IMR-90 (cell line): Measurements from ENCODE around the gene MGME1. TPM values are rescaled to one million over a fixed set of nuclear protein-coding genes. Genes with fewer than 3 reads are reported as not detected.

Experiments
- ATAC-seq: fragments of 200-7000 bp; cut with Tn5 transposase; 2 replicates; pipeline ENCODE4 v1.9.1; 2020; ENCODE audit warnings: low read depth, mild to moderate bottlenecking, moderate library complexity
- BruUV-seq: library from RNA; stranded (reverse); fragments of 400-500 nt; replicated peaks from 2 replicates; lab custom pipeline; 2021; lab: Mats Ljungman, UMichigan
- CTCF ChIA-PET: fragments of 300-600 bp; formaldehyde crosslinking; extraction: SDS; loops from one replicate; lab custom pipeline; 2021; ENCODE audit warnings: antibody characterized with exemption; lab: Yijun Ruan, JAX
- POLR2A ChIA-PET: fragments of 300-600 bp; sonication (Branson Sonifier 250); formaldehyde crosslinking; loops from one replicate; lab custom pipeline; 2022; ENCODE audit warnings: antibody characterized with exemption; ENCODE audit not compliant: unreplicated experiment; lab: Charles Lee
- DNase-seq: peaks from one replicate; pipeline ENCODE4 v3.0.0; 2013
- H2AFZ ChIP-seq: replicated peaks from 2 replicates; pipeline ENCODE3; 2013; ENCODE audit warnings: low read length, mild to moderate bottlenecking; ENCODE audit not compliant: poor library complexity
- H2AK5ac ChIP-seq: 2 replicates; pipeline ENCODE4 v1.6.1; 2013; ENCODE audit warnings: low read depth, low read length, inconsistent platforms
- H2AK9ac ChIP-seq: replicated peaks from 2 replicates; pipeline ENCODE3; 2013; ENCODE audit warnings: mild to moderate bottlenecking, low read depth, low read length, moderate library complexity; ENCODE audit not compliant: poor library complexity
- H2BK120ac ChIP-seq: 2 replicates; pipeline ENCODE4 v1.6.1; 2013; ENCODE audit warnings: low read depth, low read length, inconsistent platforms
- H2BK15ac ChIP-seq: 3 replicates; pipeline ENCODE4 v1.6.1; 2013; ENCODE audit warnings: low read depth, low read length, inconsistent platforms
- H2BK20ac ChIP-seq: 2 replicates; pipeline ENCODE4 v1.6.1; 2013; ENCODE audit warnings: low read depth, mild to moderate bottlenecking, inconsistent platforms, low read length, moderate library complexity
- H2BK5ac ChIP-seq: 2 replicates; pipeline ENCODE4 v1.6.1; 2013; ENCODE audit warnings: mild to moderate bottlenecking, low read depth, low read length, inconsistent platforms; ENCODE audit not compliant: poor library complexity, severe bottlenecking
- H3K14ac ChIP-seq: replicated peaks from 2 replicates; pipeline ENCODE4 v1.6.1; 2013; ENCODE audit warnings: low read depth, low read length, inconsistent platforms
- H3K18ac ChIP-seq: 2 replicates; pipeline ENCODE4 v1.6.1; 2013; ENCODE audit warnings: low read depth, low read length, control low read depth
- H3K23ac ChIP-seq: 2 replicates; pipeline ENCODE4 v1.6.1; 2013; ENCODE audit warnings: low read depth, low read length, inconsistent platforms
- H3K27ac ChIP-seq: 2 replicates; pipeline ENCODE4 v1.5.1; 2013; ENCODE audit warnings: mild to moderate bottlenecking, control low read depth, low read length; ENCODE audit not compliant: insufficient read depth
- H3K27me3 ChIP-seq: 2 replicates; pipeline ENCODE4 v1.6.1; 2013; ENCODE audit warnings: low read length; ENCODE audit not compliant: control insufficient read depth, insufficient read depth
- H3K36me3 ChIP-seq: 2 replicates; pipeline ENCODE4 v1.6.1; 2013; ENCODE audit warnings: low read length, mixed read lengths; ENCODE audit not compliant: control insufficient read depth, insufficient read depth
- H3K4ac ChIP-seq: 2 replicates; pipeline ENCODE4 v1.6.1; 2013; ENCODE audit warnings: low read depth, low read length, inconsistent platforms
- H3K4me1 ChIP-seq: 2 replicates; pipeline ENCODE4 v1.6.1; 2013; ENCODE audit warnings: low read length, mixed read lengths; ENCODE audit not compliant: control insufficient read depth, insufficient read depth
- H3K4me2 ChIP-seq: 2 replicates; pipeline ENCODE4 v1.6.1; 2013; ENCODE audit warnings: low read depth, mild to moderate bottlenecking, control low read depth, low read length, moderate library complexity
- H3K4me3 ChIP-seq: 2 replicates; pipeline ENCODE4 v1.5.1; 2013; ENCODE audit warnings: low read depth, mild to moderate bottlenecking, control low read depth, low read length, moderate library complexity; ENCODE audit not compliant: insufficient read depth
- H3K56ac ChIP-seq: 2 replicates; pipeline ENCODE4 v1.6.1; 2013; ENCODE audit warnings: low read length, inconsistent platforms; ENCODE audit not compliant: insufficient read depth; ENCODE audit errors: extremely low read depth
- H3K79me1 ChIP-seq, 2 experiments: 2 replicates each; pipeline ENCODE4 v1.6.1; 2013; ENCODE audit warnings: low read length in 2 of 2, inconsistent platforms in 1 of 2, low read depth in 1 of 2
- H3K9ac ChIP-seq: 2 replicates; pipeline ENCODE4 v1.6.1; 2013; ENCODE audit warnings: low read depth, low read length, control low read depth
- H3K9me1 ChIP-seq: 2 replicates; pipeline ENCODE4 v1.6.1; 2013; ENCODE audit warnings: low read length, inconsistent platforms; ENCODE audit not compliant: insufficient read depth
- H3K9me3 ChIP-seq: 2 replicates; pipeline ENCODE4 v1.6.1; 2013; ENCODE audit warnings: low read length; ENCODE audit not compliant: control insufficient read depth, insufficient read depth
- H4K20me1 ChIP-seq: 2 replicates; pipeline ENCODE4 v1.6.1; 2013; ENCODE audit warnings: low read length, inconsistent platforms; ENCODE audit not compliant: insufficient read depth
- H4K5ac ChIP-seq: 2 replicates; pipeline ENCODE4 v1.6.1; 2013; ENCODE audit warnings: mild to moderate bottlenecking, low read depth, low read length, control low read depth
- H4K8ac ChIP-seq, 2 experiments: 2 replicates each; pipeline ENCODE4 v1.6.1; 2013; ENCODE audit warnings: low read depth in 2 of 2, low read length in 2 of 2, control low read depth in 1 of 2, inconsistent platforms in 1 of 2
- H4K91ac ChIP-seq: 2 replicates; pipeline ENCODE4 v1.6.1; 2013; ENCODE audit warnings: low read depth, low read length, inconsistent platforms; ENCODE audit not compliant: insufficient read depth
- BHLHE40 ChIP-seq: fragments of 150-350 bp; IDR thresholded peaks from 2 replicates; pipeline ENCODE4 v1.6.1; 2016; ENCODE audit warnings: mild to moderate bottlenecking, low read depth, low read length
- CEBPB ChIP-seq: IDR thresholded peaks from 2 replicates; pipeline ENCODE4 v1.6.1; 2012; ENCODE audit warnings: low read depth, low read length, improper control_type of control experiment
- CHD1 ChIP-seq: IDR thresholded peaks from 2 replicates; pipeline ENCODE4 v1.6.1; 2012; ENCODE audit warnings: low read depth, low read length, improper control_type of control experiment
- MAFK ChIP-seq: IDR thresholded peaks from 2 replicates; pipeline ENCODE4 v1.6.1; 2012; ENCODE audit warnings: low read depth, low read length, improper control_type of control experiment
- MAZ ChIP-seq: IDR thresholded peaks from 2 replicates; pipeline ENCODE4 v1.6.1; 2012; ENCODE audit warnings: low read depth, mild to moderate bottlenecking, low read length, improper control_type of control experiment, moderate library complexity, borderline replicate concordance
- MXI1 ChIP-seq: IDR thresholded peaks from 2 replicates; pipeline ENCODE4 v1.6.1; 2012; ENCODE audit warnings: low read depth, mild to moderate bottlenecking, low read length, moderate library complexity, borderline replicate concordance
- NFE2L2 ChIP-seq: fragments of 150-350 bp; IDR thresholded peaks from 2 replicates; pipeline ENCODE4 v1.6.1; 2016; ENCODE audit warnings: low read depth, mild to moderate bottlenecking, low read length
- POLR2A ChIP-seq: IDR thresholded peaks from 2 replicates; pipeline ENCODE4 v1.6.1; 2012; ENCODE audit warnings: mild to moderate bottlenecking, low read depth, low read length
- WGBS, 2 experiments: methylation state at CpG; one replicate each; pipeline versions ENCODE4 v1.1.5 to v1.1.7; 2013; ENCODE audit warnings: missing lambda C conversion rate in 2 of 2; ENCODE audit not compliant: insufficient read length in 1 of 2; ENCODE audit errors: extremely low coverage in 2 of 2; 5-methylcytosine and 5-hydroxymethylcytosine counted together
- dilution Hi-C: fragments of 300-500 bp; cut with HindIII; formaldehyde crosslinking; loops from one replicate; pipeline ENCODE4 v1.14.3; 2018; ENCODE audit warnings: low sequenced_read_pairs; ENCODE audit not compliant: unreplicated experiment
- in situ Hi-C: fragments of 300-500 bp; cut with MboI; formaldehyde crosslinking; loops from 3 replicates; pipeline ENCODE4 v1.14.3; 2019; ENCODE audit warnings: low sequenced_read_pairs, inconsistent platforms, mixed read lengths
- intact Hi-C: fragments of 100-400 bp; cut with micrococcal nuclease; formaldehyde crosslinking; loops from 2 replicates; pipeline ENCODE4 v1.10.0; 2022
- polyA plus RNA-seq, 3 experiments: library from polyadenylated mRNA; depleted of rRNA; stranded (reverse); fragments of >200 nt; gene quantifications; 2 replicates each; pipeline ENCODE4 v1.2.3, GENCODE V29; 2012; ENCODE audit warnings: low replicate concordance in 1 of 3
- total RNA-seq: library from RNA; depleted of rRNA; stranded (reverse); fragments of >200 nt; gene quantifications from 2 replicates; pipeline ENCODE4 v1.2.3, GENCODE V29; 2012
- TF ChIP-seq, protein P1 (sequence below): fragments of 150-350 bp; IDR thresholded peaks from 2 replicates; pipeline ENCODE4 v1.6.1; 2016; ENCODE audit warnings: low read depth, mild to moderate bottlenecking, low read length, moderate library complexity, borderline replicate concordance
- TF ChIP-seq, protein P2 (sequence below): fragments of 150-350 bp; IDR thresholded peaks from 2 replicates; pipeline ENCODE4 v1.6.1; 2017; ENCODE audit warnings: mild to moderate bottlenecking, antibody characterized with exemption, low read length, low read depth

MGME1 gene
- total and polyA plus RNA-seq, 2 of the 4 experiments (the other 2 are of a cell fraction) = 7.2 to 9.3 TPM

DNA sequence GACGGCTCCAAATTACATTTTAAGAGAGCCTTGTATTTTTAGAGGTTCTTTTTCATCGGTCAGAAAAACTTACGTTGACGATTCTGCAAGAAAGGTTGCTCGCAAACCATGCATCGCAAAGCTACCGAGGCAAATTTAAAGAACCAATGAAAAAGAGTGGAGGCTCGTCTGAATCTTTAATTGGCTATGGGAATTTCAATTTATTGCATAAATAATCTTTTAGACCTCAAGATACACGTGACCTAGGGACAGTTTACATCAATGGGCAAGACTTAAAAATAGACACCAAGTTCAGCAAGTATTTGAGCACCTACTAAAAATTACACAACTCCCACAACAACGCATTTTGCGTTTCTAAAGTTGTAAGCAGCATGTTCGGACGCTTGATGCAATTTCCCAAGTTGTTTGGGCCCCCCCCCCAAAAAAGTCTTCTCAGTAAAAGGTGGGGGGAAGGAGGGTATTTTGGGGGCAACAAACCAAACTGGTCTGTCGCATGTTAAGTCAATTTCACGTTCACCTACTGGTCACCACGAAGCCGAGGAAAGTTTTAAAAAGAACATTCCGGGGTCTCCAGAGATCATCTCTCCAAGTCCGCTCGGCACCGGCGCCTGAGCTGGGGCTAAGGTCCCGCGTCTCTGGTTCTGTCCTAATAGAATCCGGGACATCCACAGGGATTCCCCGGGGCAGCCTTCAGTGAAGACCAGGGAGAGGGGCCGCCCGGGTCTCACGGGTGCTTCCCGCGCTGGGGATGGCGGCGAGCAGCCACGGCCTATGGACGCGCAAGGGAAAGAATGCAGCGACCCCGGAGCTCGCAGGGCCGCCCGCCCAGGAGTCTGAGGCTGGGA is 1.1 kb upstream of the MGME1 start:
- ATAC-seq (peak; percentile 1), DNase-seq (peak; percentile 63)
- H3K36me3 ChIP-seq = peaks cover 8% of the 10 kb centered on the region
- H3K14ac ChIP-seq = peak overlapping the region; percentile 88
- H3K4me2 ChIP-seq = peak overlapping the region; percentile 94
- H3K79me1 ChIP-seq = peaks cover 0 to 30% of the 10 kb centered on the region in 2 experiments; a peak in 2 of 4 replicates
- no peaks in the 10 kb centered on the region for H3K9me3 ChIP-seq
- peaks cover 9% of the 10 kb centered on the region for H3K9me1 ChIP-seq
- H3K56ac ChIP-seq = peak overlapping the region; percentile 71
- H2AK9ac ChIP-seq = peak overlapping the region; percentile 95
- peak overlapping the region; percentile 83 for H3K4me3 ChIP-seq
- ChIA-PET POLR2A (interaction anchor here (0.6 to 0.8 kb wide), 3 partner anchors 20 to 410 kb away, joined by 3 read pairs; no protein-coding TSS in a partner anchor), CTCF (interaction anchor here (0.7 to 1.1 kb wide), 3 partner anchors 9 to 300 kb away, joined by 3 read pairs; no protein-coding TSS in a partner anchor)
- dilution Hi-C loops = no loop called here
- H3K4ac ChIP-seq = peak overlapping the region; percentile 88
- H3K27me3 ChIP-seq = no peaks in the 10 kb centered on the region
- H3K4me1 ChIP-seq = peaks cover 10% of the 10 kb centered on the region
- no peak overlapping the region for H2BK15ac ChIP-seq
- peak overlapping the region; percentile 99 for H3K27ac ChIP-seq
- BruUV-seq = TSS peak; percentile 35
- no peak overlapping the region for H2BK20ac ChIP-seq
- peak overlapping the region; percentile 81 for H3K9ac ChIP-seq
- peak overlapping the region; percentile 53 for H3K18ac ChIP-seq
- peaks cover 50% of the 10 kb centered on the region for H4K20me1 ChIP-seq
- peak overlapping the region; percentile 63; the same call in 1 of the 2 replicates for H2AK5ac ChIP-seq
- H4K91ac ChIP-seq = peak overlapping the region; percentile 82
- H3K23ac ChIP-seq = peak overlapping the region; percentile 4
- TF ChIP-seq NFE2L2 (no peak), MXI1 (0 out of 2 replicates have a peak, but pooled peaks have one; percentile 41), CEBPB (peak; percentile 40; the same call in 1 of the 2 replicates), MAZ (no peak), MAFK (no peak), CHD1 (no peak), BHLHE40 (peak; percentile 40), POLR2A (no peak)
- TF ChIP-seq, protein P1, sequence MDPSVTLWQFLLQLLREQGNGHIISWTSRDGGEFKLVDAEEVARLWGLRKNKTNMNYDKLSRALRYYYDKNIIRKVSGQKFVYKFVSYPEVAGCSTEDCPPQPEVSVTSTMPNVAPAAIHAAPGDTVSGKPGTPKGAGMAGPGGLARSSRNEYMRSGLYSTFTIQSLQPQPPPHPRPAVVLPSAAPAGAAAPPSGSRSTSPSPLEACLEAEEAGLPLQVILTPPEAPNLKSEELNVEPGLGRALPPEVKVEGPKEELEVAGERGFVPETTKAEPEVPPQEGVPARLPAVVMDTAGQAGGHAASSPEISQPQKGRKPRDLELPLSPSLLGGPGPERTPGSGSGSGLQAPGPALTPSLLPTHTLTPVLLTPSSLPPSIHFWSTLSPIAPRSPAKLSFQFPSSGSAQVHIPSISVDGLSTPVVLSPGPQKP = no peak
- TF ChIP-seq, protein P2, sequence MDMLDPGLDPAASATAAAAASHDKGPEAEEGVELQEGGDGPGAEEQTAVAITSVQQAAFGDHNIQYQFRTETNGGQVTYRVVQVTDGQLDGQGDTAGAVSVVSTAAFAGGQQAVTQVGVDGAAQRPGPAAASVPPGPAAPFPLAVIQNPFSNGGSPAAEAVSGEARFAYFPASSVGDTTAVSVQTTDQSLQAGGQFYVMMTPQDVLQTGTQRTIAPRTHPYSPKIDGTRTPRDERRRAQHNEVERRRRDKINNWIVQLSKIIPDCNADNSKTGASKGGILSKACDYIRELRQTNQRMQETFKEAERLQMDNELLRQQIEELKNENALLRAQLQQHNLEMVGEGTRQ = peak; percentile 61
- H2AFZ ChIP-seq = peak overlapping the region; percentile 95
- 1% methylated on average over 18 of the region's 41 CpGs; no CpG with 5 or more reads in 1 of the 2 experiments for WGBS, 2 experiments
- H2BK5ac ChIP-seq = peak overlapping the region; percentile 85
- in situ Hi-C loops = no loop called here
- peak overlapping the region; percentile 57; the same call in 1 of the 2 replicates for H4K5ac ChIP-seq
- H4K8ac ChIP-seq = peak overlapping the region; percentile 59 to 73; a peak in 2 of 4 replicates
- intact Hi-C loops = no loop called here
- peak overlapping the region; percentile 29; the same call in 1 of the 2 replicates for H2BK120ac ChIP-seq
